DMS79 treated with DMSO at 0.1 percent for 48 hours (cell line): ENCODE measurements around the gene SRC.

Experiments
- DNase-seq: peaks from one replicate; lab custom pipeline; 2025; lab: John Stamatoyannopoulos, UW

Gene SRC

GRCh38 chr20:37383229-37383989 lies 37.5 kb downstream of the SRC start:
- DNase-seq = no peak

- no peak for DNase-seq
Measured at GRCh38 chr20:37384683-37385174, 38.8 kb downstream of the SRC start.

- DNase-seq = no peak
Measured at GRCh38 chr20:37385176-37385575, 39.2 kb downstream of the SRC start.

GRCh38 chr20:37385659-37386504 lies 39.9 kb downstream of the SRC start:
- DNase-seq = no peak

- DNase-seq = no peak
Measured at GRCh38 chr20:37386505-37387251, 40.7 kb downstream of the SRC start.

- DNase-seq = no peak
Measured at GRCh38 chr20:37387519-37388269, 41.8 kb downstream of the SRC start.

- DNase-seq = no peak
Measured at GRCh38 chr20:37388831-37389230, 42.9 kb downstream of the SRC start.

GRCh38 chr20:37389241-37389747 lies 43.4 kb downstream of the SRC start:
- no peak for DNase-seq

GRCh38 chr20:37389844-37390275 lies 43.9 kb downstream of the SRC start:
- DNase-seq = no peak

GRCh38 chr20:37390503-37390890 lies 44.6 kb downstream of the SRC start:
- no peak for DNase-seq

- DNase-seq = no peak
Measured at GRCh38 chr20:37390891-37391525, 45.1 kb downstream of the SRC start.

- DNase-seq = no peak
Measured at GRCh38 chr20:37392441-37393195, 46.7 kb downstream of the SRC start.

- no peak for DNase-seq
Measured at GRCh38 chr20:37393196-37393862, 47.4 kb downstream of the SRC start.

GRCh38 chr20:37393863-37394542 lies 48.1 kb downstream of the SRC start:
- DNase-seq = no peak

- peak; percentile 58 for DNase-seq
Measured at GRCh38 chr20:37394543-37395409, 48.8 kb downstream of the SRC start.

GRCh38 chr20:37395410-37395797 lies 49.5 kb downstream of the SRC start:
- no peak for DNase-seq

GRCh38 chr20:37395921-37396415 lies 50.0 kb downstream of the SRC start:
- peak; percentile 32 for DNase-seq
